Endothelial cell of umbilical vein (primary cell): ENCODE results near the gene EFHC2. TPM values are rescaled to one million over a fixed set of nuclear protein-coding genes. Genes with fewer than 3 reads are reported as not detected.

Experiments
- BruUV-seq: library from RNA; stranded (reverse); fragments of 400-500 nt; replicated peaks from 2 replicates; lab custom pipeline; 2021; lab: Mats Ljungman, UMichigan
- CTCF ChIA-PET: fragments of 300-600, 350-600 bp; sonication (Branson Sonifier 250); formaldehyde crosslinking; loops from one replicate; lab custom pipeline; 2021; ENCODE audit warnings: antibody characterized with exemption, inconsistent platforms; lab: Charles Lee
- POLR2A ChIA-PET: fragments of 300-600, 350-600 bp; sonication (Branson Sonifier 250); formaldehyde crosslinking; loops from one replicate; lab custom pipeline; 2021; ENCODE audit warnings: antibody characterized with exemption, inconsistent platforms; lab: Charles Lee
- DNase-seq: peaks from one replicate; pipeline ENCODE4 v3.0.0-alpha.2; 2011; ENCODE audit warnings: low read depth, low spot score
- FAIRE-seq: peaks from 2 replicates; lab custom pipeline; 2011; peaks lifted over from hg19 to GRCh38; lab: Jason Lieb, UNC
- H2AFZ ChIP-seq: 2 replicates; pipeline ENCODE4 v1.6.0; 2012; ENCODE audit warnings: low read depth, low read length, control low read depth, inconsistent platforms
- H3K27ac ChIP-seq: 2 replicates; pipeline ENCODE4 v1.5.1; 2011; ENCODE audit warnings: low read depth, mild to moderate bottlenecking, control low read depth, low read length, moderate library complexity; ENCODE audit not compliant: insufficient read depth
- H3K27me3 ChIP-seq, 2 experiments: 2 replicates each; pipeline versions ENCODE4 v1.6.0 to v1.6.1; 2011; ENCODE audit warnings: low read length in 2 of 2, mixed read lengths in 1 of 2; ENCODE audit not compliant: control insufficient read depth in 2 of 2, insufficient read depth in 2 of 2
- H3K36me3 ChIP-seq, 2 experiments: 2 replicates in 1 of 2; 3 replicates in 1 of 2; pipeline ENCODE4 v1.5.1; 2011; ENCODE audit warnings: low read length in 2 of 2, mild to moderate bottlenecking in 1 of 2, moderate library complexity in 1 of 2; ENCODE audit not compliant: control insufficient read depth in 2 of 2, insufficient read depth in 2 of 2; ENCODE audit errors: extremely low read depth in 1 of 2
- H3K4me1 ChIP-seq: 3 replicates; pipeline ENCODE4 v1.5.1; 2011; ENCODE audit warnings: mild to moderate bottlenecking, low read length; ENCODE audit not compliant: control insufficient read depth, insufficient read depth; ENCODE audit errors: extremely low read depth
- H3K4me2 ChIP-seq: 2 replicates; pipeline ENCODE4 v1.6.1; 2011; ENCODE audit warnings: low read length, control low read depth, mixed read lengths; ENCODE audit not compliant: insufficient read depth
- H3K4me3 ChIP-seq, 3 experiments: fragments of 200-600 bp in 1 of 3; sonication (generic), shearing (Covaris generic) in 1 of 3; replicated peaks in 1 of 3; 2 replicates each; pipeline ENCODE4 v1.5.1; 2011 to 2016; ENCODE audit warnings: control low read depth in 3 of 3, low read length in 3 of 3, mild to moderate bottlenecking in 2 of 3, inconsistent platforms in 1 of 3, low read depth in 1 of 3, moderate library complexity in 1 of 3; ENCODE audit not compliant: insufficient read depth in 1 of 3
- H3K79me2 ChIP-seq: 2 replicates; pipeline ENCODE4 v1.6.0; 2012; ENCODE audit warnings: low read length, inconsistent platforms; ENCODE audit not compliant: control insufficient read depth, insufficient read depth
- H3K9ac ChIP-seq: replicated peaks from 2 replicates; pipeline ENCODE3; 2011; ENCODE audit warnings: low read length, control low read depth; ENCODE audit not compliant: insufficient read depth; ENCODE audit errors: extremely low read depth
- H3K9me1 ChIP-seq: replicated peaks from 3 replicates; pipeline ENCODE4 v1.6.0; 2011; ENCODE audit warnings: mild to moderate bottlenecking, low read length; ENCODE audit not compliant: control insufficient read depth, insufficient read depth; ENCODE audit errors: extremely low read depth
- H3K9me3 ChIP-seq: replicated peaks from 2 replicates; pipeline ENCODE4 v1.5.1; 2012; ENCODE audit warnings: low read length, inconsistent platforms; ENCODE audit not compliant: control insufficient read depth, insufficient read depth
- H4K20me1 ChIP-seq: replicated peaks from 2 replicates; pipeline ENCODE3; 2011; ENCODE audit warnings: mild to moderate bottlenecking, low read length; ENCODE audit not compliant: control insufficient read depth, insufficient read depth; ENCODE audit errors: extremely low read depth
- EZH2 ChIP-seq: IDR thresholded peaks from 2 replicates; pipeline ENCODE4 v1.6.1; 2012; ENCODE audit warnings: borderline replicate concordance, low read depth, mild to moderate bottlenecking, moderate library complexity, low read length, inconsistent platforms; ENCODE audit not compliant: severe bottlenecking
- FOS ChIP-seq: IDR thresholded peaks from 2 replicates; pipeline ENCODE4 v1.6.1; 2011; ENCODE audit warnings: mild to moderate bottlenecking, low read length, moderate library complexity, borderline replicate concordance; ENCODE audit not compliant: insufficient read depth
- GATA2 ChIP-seq: IDR thresholded peaks from 2 replicates; pipeline ENCODE4 v1.7.0; 2011; ENCODE audit warnings: low read depth, mild to moderate bottlenecking, moderate library complexity, mixed read lengths, low read length; ENCODE audit not compliant: insufficient read length, insufficient read depth
- JUN ChIP-seq: IDR thresholded peaks from 2 replicates; pipeline ENCODE4 v1.6.1; 2011; ENCODE audit warnings: borderline replicate concordance, low read depth; ENCODE audit not compliant: insufficient read length, insufficient read depth
- MYC ChIP-seq: IDR thresholded peaks from one replicate; pipeline ENCODE4 v1.6.1; 2011; ENCODE audit warnings: mild to moderate bottlenecking, low read depth, low read length
- POLR2A ChIP-seq: IDR thresholded peaks from 2 replicates; pipeline ENCODE4 v1.6.1; 2012; ENCODE audit warnings: low read depth, mild to moderate bottlenecking, control low read depth, low read length
- POLR2AphosphoS5 ChIP-seq: IDR thresholded peaks from 2 replicates; pipeline ENCODE4 v1.6.1; 2012; ENCODE audit warnings: low read depth, mild to moderate bottlenecking, control low read depth, low read length, moderate library complexity; ENCODE audit not compliant: insufficient read depth
- dilution Hi-C: fragments of 300-500 bp; cut with MboI; formaldehyde crosslinking; loops from one replicate; pipeline ENCODE4 v1.15.0; 2019; ENCODE audit warnings: low sequenced_read_pairs; ENCODE audit not compliant: extremely low pct_ligation_motif_present
- intact Hi-C: fragments of 100-400 bp; cut with micrococcal nuclease; formaldehyde crosslinking; loops from one replicate; pipeline ENCODE4 v1.10.0; 2022
- polyA plus RNA-seq, 4 experiments: library from polyadenylated mRNA; depleted of rRNA in 3 of 4; stranded (reverse) in 3 of 4; unstranded in 1 of 4; fragments of >200 nt; gene quantifications; 2 replicates each; pipeline versions ENCODE4 v1.2.1 to v1.2.3, GENCODE V29; 2011 to 2012; ENCODE audit warnings: missing spikeins in 1 of 4
- total RNA-seq: library from RNA; stranded (reverse); gene quantifications from 2 replicates; pipeline ENCODE4 v1.2.3, GENCODE V29; 2021
- TF ChIP-seq, protein P1 (sequence below): IDR thresholded peaks from 2 replicates; pipeline ENCODE4 v1.6.1; 2011; ENCODE audit not compliant: insufficient read depth, insufficient read length
- TF ChIP-seq, protein P2 (sequence below), 2 donors: IDR thresholded peaks; 1 replicate in 1 of 2; 2 replicates in 1 of 2; pipeline ENCODE4 v1.5.1; 2011; ENCODE audit warnings: low read length in 2 of 2, mild to moderate bottlenecking in 2 of 2, moderate library complexity in 2 of 2, control low read depth in 1 of 2, inconsistent platforms in 1 of 2, low read depth in 1 of 2; ENCODE audit not compliant: insufficient read depth in 1 of 2; ENCODE audit errors: extremely low read depth in 1 of 2

The EFHC2 gene
- total and polyA plus RNA-seq, 2 donors (not counting 3 experiments of a cell fraction or from before 2014, with no cell fraction given): not detected

GRCh38 chrX:44234116-44234515 is 109.4 kb downstream of the EFHC2 start:
- Histone ChIP-seq H4K20me1 (no peaks in the 10 kb centered on the region), H3K4me1 (no peaks in the 10 kb centered on the region), H3K27ac (no peak overlapping the region), H3K9me3 (no peaks in the 10 kb centered on the region), H3K9me1 (no peaks in the 10 kb centered on the region), H3K36me3 (no peaks in the 10 kb centered on the region), H3K4me2 (no peak overlapping the region), H3K9ac (no peak overlapping the region), H2AFZ (no peak overlapping the region), H3K79me2 (no peaks in the 10 kb centered on the region), H3K4me3 (no peak overlapping the region), H3K27me3 (no peaks in the 10 kb centered on the region)
- intact Hi-C loops: no loop called here
- CTCF ChIA-PET: no interaction called here
- POLR2A ChIA-PET: no interaction called here
- no peak for TF ChIP-seq MYC
- TF ChIP-seq, protein P1, sequence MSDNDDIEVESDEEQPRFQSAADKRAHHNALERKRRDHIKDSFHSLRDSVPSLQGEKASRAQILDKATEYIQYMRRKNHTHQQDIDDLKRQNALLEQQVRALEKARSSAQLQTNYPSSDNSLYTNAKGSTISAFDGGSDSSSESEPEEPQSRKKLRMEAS: no peak
- TF ChIP-seq EZH2: no peak
- TF ChIP-seq JUN: no peak
- TF ChIP-seq FOS: no peak
- BruUV-seq: no TSS peak
- dilution Hi-C loops: no loop called here
- no peak for DNase-seq
- no peak for FAIRE-seq

DNA sequence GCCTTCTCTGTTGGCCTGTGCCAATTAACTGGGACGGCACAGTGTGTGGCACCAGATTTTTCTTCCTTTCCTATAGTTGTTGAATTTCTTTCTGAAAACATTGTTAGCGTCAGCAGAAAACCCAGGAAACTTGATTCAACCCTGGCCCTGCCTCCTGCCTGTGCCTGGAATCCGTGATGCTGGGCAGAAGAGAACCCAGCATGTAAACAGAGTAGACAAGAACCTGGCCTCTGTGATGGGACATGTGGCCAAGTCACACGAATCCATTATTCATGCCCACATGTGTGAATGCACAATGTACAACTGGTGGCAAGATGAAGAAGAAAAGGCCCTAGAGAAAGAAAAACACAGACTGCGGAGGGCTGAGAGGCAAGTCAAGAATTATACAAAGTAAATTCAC is 111.4 kb downstream of the EFHC2 start:
- no peak for TF ChIP-seq POLR2AphosphoS5
- TF ChIP-seq, protein P2, sequence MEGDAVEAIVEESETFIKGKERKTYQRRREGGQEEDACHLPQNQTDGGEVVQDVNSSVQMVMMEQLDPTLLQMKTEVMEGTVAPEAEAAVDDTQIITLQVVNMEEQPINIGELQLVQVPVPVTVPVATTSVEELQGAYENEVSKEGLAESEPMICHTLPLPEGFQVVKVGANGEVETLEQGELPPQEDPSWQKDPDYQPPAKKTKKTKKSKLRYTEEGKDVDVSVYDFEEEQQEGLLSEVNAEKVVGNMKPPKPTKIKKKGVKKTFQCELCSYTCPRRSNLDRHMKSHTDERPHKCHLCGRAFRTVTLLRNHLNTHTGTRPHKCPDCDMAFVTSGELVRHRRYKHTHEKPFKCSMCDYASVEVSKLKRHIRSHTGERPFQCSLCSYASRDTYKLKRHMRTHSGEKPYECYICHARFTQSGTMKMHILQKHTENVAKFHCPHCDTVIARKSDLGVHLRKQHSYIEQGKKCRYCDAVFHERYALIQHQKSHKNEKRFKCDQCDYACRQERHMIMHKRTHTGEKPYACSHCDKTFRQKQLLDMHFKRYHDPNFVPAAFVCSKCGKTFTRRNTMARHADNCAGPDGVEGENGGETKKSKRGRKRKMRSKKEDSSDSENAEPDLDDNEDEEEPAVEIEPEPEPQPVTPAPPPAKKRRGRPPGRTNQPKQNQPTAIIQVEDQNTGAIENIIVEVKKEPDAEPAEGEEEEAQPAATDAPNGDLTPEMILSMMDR (IDR thresholded peaks at IDR 0.05; ENCODE audit: extremely low read depth in 1 of 2, insufficient read depth in 1 of 2, low read depth in 1 of 2, low read length in 2 of 2): no peak
- no peak for TF ChIP-seq EZH2
- TF ChIP-seq POLR2A: no peak
- no peak for TF ChIP-seq GATA2
- no peak for TF ChIP-seq FOS
- TF ChIP-seq, protein P1: no peak
- TF ChIP-seq MYC: no peak
- no peak for TF ChIP-seq JUN
- H3K9ac ChIP-seq: no peak overlapping the region
- no peaks in the 10 kb centered on the region for H4K20me1 ChIP-seq
- DNase-seq (no peak), FAIRE-seq (no peak)
- intact Hi-C loops: no loop called here
- CTCF ChIA-PET: no interaction called here
- H3K4me1 ChIP-seq: no peaks in the 10 kb centered on the region
- POLR2A ChIA-PET: no interaction called here
- dilution Hi-C loops: no loop called here
- no TSS peak for BruUV-seq
- no peak overlapping the region for H3K4me3 ChIP-seq
- no peak overlapping the region for H3K27ac ChIP-seq
- H3K27me3 ChIP-seq: no peaks in the 10 kb centered on the region
- no peak overlapping the region for H2AFZ ChIP-seq
- no peaks in the 10 kb centered on the region for H3K9me1 ChIP-seq
- H3K9me3 ChIP-seq: no peaks in the 10 kb centered on the region
- H3K4me2 ChIP-seq: no peak overlapping the region
- H3K36me3 ChIP-seq: no peaks in the 10 kb centered on the region
- no peaks in the 10 kb centered on the region for H3K79me2 ChIP-seq
